Activated effector memory CD4-positive, alpha-beta T cell treated with Interleukin-2 at 50 U/mL for 16 hours (primary cell): ENCODE results near the gene TENM4.
"Not testable (repeated sequence)": the region's sequence is repeated elsewhere in the genome, so short reads cannot be mapped to it uniquely, and the experiment has no call there.

Experiments
- DNase-seq: peaks from one replicate; pipeline ENCODE4 v3.0.0-alpha.2; 2020

The TENM4 gene

GRCh38 chr11:79241205-79241851, 199.5 kb downstream of the TENM4 start:
- DNase-seq = no peak

GRCh38 chr11:79237703-79238102, 203.1 kb downstream of the TENM4 start:
- no peak for DNase-seq

- no peak for DNase-seq
Observed at GRCh38 chr11:79237091-79237490, 203.7 kb downstream of the TENM4 start.

GRCh38 chr11:79236541-79236971, 204.3 kb downstream of the TENM4 start:
- no peak for DNase-seq

- DNase-seq = no peak
Observed at GRCh38 chr11:79235696-79236095, 205.1 kb downstream of the TENM4 start.

GRCh38 chr11:79232346-79232745, 208.5 kb downstream of the TENM4 start:
- DNase-seq = no peak

- DNase-seq = no peak
Observed at GRCh38 chr11:79229047-79229446, 211.8 kb downstream of the TENM4 start.

- no peak for DNase-seq
Observed at GRCh38 chr11:79227767-79228755, 212.8 kb downstream of the TENM4 start.

GRCh38 chr11:79227308-79227707, 213.5 kb downstream of the TENM4 start:
- DNase-seq = no peak

GRCh38 chr11:79226126-79226525, 214.7 kb downstream of the TENM4 start:
- DNase-seq = no peak

- not testable (repeated sequence) for DNase-seq
Observed at GRCh38 chr11:79222163-79222562, 218.7 kb downstream of the TENM4 start.

- no peak for DNase-seq
Observed at GRCh38 chr11:79221444-79222130, 219.2 kb downstream of the TENM4 start.

- no peak for DNase-seq
Observed at GRCh38 chr11:79220171-79220570, 220.7 kb downstream of the TENM4 start.

GRCh38 chr11:79219186-79220045, 221.4 kb downstream of the TENM4 start:
- DNase-seq = no peak

- no peak for DNase-seq
Observed at GRCh38 chr11:79212741-79213190, 228.1 kb downstream of the TENM4 start.

GRCh38 chr11:79209540-79210266, 231.1 kb downstream of the TENM4 start:
- no peak for DNase-seq

GRCh38 chr11:79208126-79208525, 232.7 kb downstream of the TENM4 start:
- no peak for DNase-seq

- no peak for DNase-seq
Observed at GRCh38 chr11:79206951-79207350, 233.9 kb downstream of the TENM4 start.

- DNase-seq = no peak
Observed at GRCh38 chr11:79205786-79206185, 235.0 kb downstream of the TENM4 start.

- DNase-seq = no peak
Observed at GRCh38 chr11:79201677-79202347, 239.0 kb downstream of the TENM4 start.
